Measurements from ENCODE around the gene PSMB3.

GRCh38 chr17:38719289-38719942, 33.1 kb upstream of the PSMB3 start:
- TF ChIP-seq REST (IDR thresholded peaks at IDR 0.05; ENCODE audit: insufficient read depth in 1 of 2, low read depth in 2 of 2, low read length in 2 of 2): no peak
- no peak for TF ChIP-seq SIN3A (IDR thresholded peaks at IDR 0.05; ENCODE audit: borderline replicate concordance, insufficient read depth, low read length)
- no peak; the same call in 1 of the 2 replicates for TF ChIP-seq POLR2AphosphoS5 (IDR thresholded peaks at IDR 0.05; ENCODE audit: low read depth, low read length)
- no peak for TF ChIP-seq TAF1 (IDR thresholded peaks at IDR 0.05; ENCODE audit: borderline replicate concordance, insufficient read depth, low read length)
- TF ChIP-seq FOXP2 (optimal IDR thresholded peaks at IDR 0.05; ENCODE audit: borderline replicate concordance, extremely low read depth, extremely low read length, insufficient read depth): no peak

All from PFSK-1 (cell line).